Mesendoderm (in vitro differentiated cells): Measurements from ENCODE around the gene CREB5.
"Not testable (repeated sequence)": the region's sequence is repeated elsewhere in the genome, so short reads cannot be mapped to it uniquely, and the experiment has no call there.

Experiments
- DNase-seq: peaks from one replicate; pipeline ENCODE4 v3.0.0; 2013
- H2AK5ac ChIP-seq: 2 replicates; pipeline ENCODE4 v1.6.1; 2013; ENCODE audit warnings: low read length, inconsistent platforms
- H2BK120ac ChIP-seq: 2 replicates; pipeline ENCODE4 v1.6.1; 2013; ENCODE audit warnings: low read depth, mild to moderate bottlenecking, low read length, moderate library complexity, mixed read lengths
- H2BK15ac ChIP-seq: replicated peaks from 2 replicates; pipeline ENCODE4 v1.6.1; 2013; ENCODE audit warnings: low read depth, mild to moderate bottlenecking, moderate library complexity
- H2BK5ac ChIP-seq: 2 replicates; pipeline ENCODE4 v1.6.1; 2013; ENCODE audit warnings: low read length, inconsistent platforms
- H3K18ac ChIP-seq: 2 replicates; pipeline ENCODE4 v1.6.1; 2013; ENCODE audit warnings: mild to moderate bottlenecking, low read length, mixed read lengths
- H3K23ac ChIP-seq: one replicate; pipeline ENCODE4 v1.6.1; 2013; ENCODE audit warnings: low read length
- H3K27ac ChIP-seq: 2 replicates; pipeline ENCODE4 v1.5.1; 2013; ENCODE audit warnings: low read depth, mild to moderate bottlenecking, inconsistent platforms, low read length, moderate library complexity
- H3K27me3 ChIP-seq: 2 replicates; pipeline ENCODE4 v1.6.1; 2013; ENCODE audit warnings: low read length, control low read depth, mild to moderate bottlenecking, inconsistent platforms; ENCODE audit not compliant: insufficient read depth, poor library complexity
- H3K36me3 ChIP-seq: 2 replicates; pipeline ENCODE4 v1.6.1; 2013; ENCODE audit warnings: low read length, inconsistent platforms; ENCODE audit not compliant: control insufficient read depth, insufficient read depth
- H3K4ac ChIP-seq: one replicate; pipeline ENCODE4 v1.6.1; 2013; ENCODE audit warnings: low read depth, mild to moderate bottlenecking, low read length, moderate library complexity
- H3K4me1 ChIP-seq: 2 replicates; pipeline ENCODE4 v1.6.1; 2013; ENCODE audit warnings: low read depth, low read length, inconsistent platforms; ENCODE audit not compliant: control insufficient read depth
- H3K4me2 ChIP-seq: 2 replicates; pipeline ENCODE4 v1.6.1; 2013; ENCODE audit warnings: low read length
- H3K4me3 ChIP-seq: 2 replicates; pipeline ENCODE4 v1.5.1; 2013; ENCODE audit warnings: mild to moderate bottlenecking, low read length
- H3K56ac ChIP-seq: one replicate; pipeline ENCODE4 v1.6.1; 2013; ENCODE audit warnings: low read length
- H3K79me1 ChIP-seq: 2 replicates; pipeline ENCODE4 v1.6.1; 2013; ENCODE audit warnings: low read length, inconsistent platforms
- H3K79me2 ChIP-seq: 2 replicates; pipeline ENCODE4 v1.6.1; 2013; ENCODE audit warnings: mild to moderate bottlenecking, low read length; ENCODE audit not compliant: control insufficient read depth, insufficient read depth
- H3K9ac ChIP-seq: 2 replicates; pipeline ENCODE4 v1.6.1; 2013; ENCODE audit warnings: low read length, inconsistent platforms
- H4K5ac ChIP-seq: one replicate; pipeline ENCODE4 v1.6.1; 2013; ENCODE audit warnings: low read length
- H4K8ac ChIP-seq: one replicate; pipeline ENCODE4 v1.6.1; 2013; ENCODE audit warnings: low read depth, mild to moderate bottlenecking, control low read depth, low read length, moderate library complexity
- WGBS: extraction: QIAGEN DNeasy Blood & Tissue Kit; methylation state at CpG from one replicate; pipeline ENCODE4 v1.1.7; 2013; ENCODE audit warnings: low lambda C conversion rate, missing lambda C conversion rate; ENCODE audit not compliant: insufficient coverage; ENCODE audit errors: extremely low coverage; 5-methylcytosine and 5-hydroxymethylcytosine counted together

CREB5 gene

DNA sequence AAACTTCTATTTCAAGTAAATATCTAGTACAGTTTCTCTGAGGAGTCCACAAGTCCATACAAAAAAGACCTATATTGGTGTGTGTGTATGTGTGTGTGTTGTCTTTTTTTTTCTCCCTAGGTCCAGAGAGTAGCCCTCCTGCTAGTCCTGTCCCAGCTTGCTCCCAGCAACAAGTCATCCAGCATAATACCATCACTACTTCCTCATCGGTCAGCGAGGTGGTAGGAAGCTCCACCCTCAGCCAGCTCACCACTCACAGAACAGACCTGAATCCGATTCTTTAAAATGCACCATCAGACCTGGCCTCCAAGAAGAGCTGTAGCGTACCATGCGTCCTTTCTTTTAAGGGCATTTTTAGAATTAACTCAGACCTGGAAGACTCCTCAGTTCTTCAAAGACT lies 406.7 kb downstream of the CREB5 start:
- Histone ChIP-seq H3K4me2 (no peak overlapping the region), H3K79me1 (no peaks in the 10 kb centered on the region), H3K27me3 (no peaks in the 10 kb centered on the region), H3K4me3 (no peak overlapping the region), H4K5ac (no peak overlapping the region), H3K23ac (no peak overlapping the region), H3K56ac (no peak overlapping the region), H4K8ac (no peak overlapping the region), H2BK5ac (no peak overlapping the region), H3K18ac (no peak overlapping the region), H2BK120ac (no peak overlapping the region), H3K79me2 (no peaks in the 10 kb centered on the region), H2AK5ac (no peak overlapping the region), H3K9ac (no peak overlapping the region), H3K4me1 (no peaks in the 10 kb centered on the region), H3K27ac (no peak overlapping the region), H3K36me3 (no peaks in the 10 kb centered on the region), H3K4ac (no peak overlapping the region), H2BK15ac (no peak overlapping the region)
- DNase-seq = no peak
- WGBS = no CpG with 5 or more reads among the region's 5 CpGs

DNA sequence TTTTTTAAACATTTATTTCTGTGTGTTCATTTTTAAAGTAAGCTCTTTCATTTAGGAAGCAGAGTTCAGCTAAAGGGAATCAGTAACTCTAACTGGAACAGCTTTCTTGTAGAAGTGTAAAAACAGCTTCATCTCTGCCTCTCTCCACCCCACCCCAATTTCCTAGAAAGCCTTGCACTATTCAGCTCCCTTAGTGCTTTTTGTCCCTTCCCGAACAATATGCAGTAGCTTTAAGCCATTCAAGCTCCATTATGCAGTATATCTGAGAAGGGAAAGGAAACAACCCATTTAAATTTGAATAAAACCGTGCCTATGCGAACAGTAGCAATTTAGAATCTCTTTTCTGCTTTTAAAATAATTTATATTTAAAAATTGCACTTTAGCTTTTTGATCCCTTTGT lies 411.3 kb downstream of the CREB5 start:
- Histone ChIP-seq H3K56ac (no peak overlapping the region), H3K27me3 (no peaks in the 10 kb centered on the region), H3K18ac (no peak overlapping the region), H3K79me1 (no peaks in the 10 kb centered on the region), H3K4me3 (no peak overlapping the region), H3K27ac (no peak overlapping the region), H2BK120ac (no peak overlapping the region), H2BK15ac (no peak overlapping the region), H3K4me2 (no peak overlapping the region), H3K9ac (no peak overlapping the region), H3K79me2 (no peaks in the 10 kb centered on the region), H3K36me3 (no peaks in the 10 kb centered on the region), H4K8ac (no peak overlapping the region), H2BK5ac (no peak overlapping the region), H2AK5ac (no peak overlapping the region), H4K5ac (no peak overlapping the region), H3K23ac (no peak overlapping the region), H3K4ac (no peak overlapping the region), H3K4me1 (no peaks in the 10 kb centered on the region)
- WGBS = no CpG with 5 or more reads among the region's 3 CpGs
- DNase-seq = no peak

DNA sequence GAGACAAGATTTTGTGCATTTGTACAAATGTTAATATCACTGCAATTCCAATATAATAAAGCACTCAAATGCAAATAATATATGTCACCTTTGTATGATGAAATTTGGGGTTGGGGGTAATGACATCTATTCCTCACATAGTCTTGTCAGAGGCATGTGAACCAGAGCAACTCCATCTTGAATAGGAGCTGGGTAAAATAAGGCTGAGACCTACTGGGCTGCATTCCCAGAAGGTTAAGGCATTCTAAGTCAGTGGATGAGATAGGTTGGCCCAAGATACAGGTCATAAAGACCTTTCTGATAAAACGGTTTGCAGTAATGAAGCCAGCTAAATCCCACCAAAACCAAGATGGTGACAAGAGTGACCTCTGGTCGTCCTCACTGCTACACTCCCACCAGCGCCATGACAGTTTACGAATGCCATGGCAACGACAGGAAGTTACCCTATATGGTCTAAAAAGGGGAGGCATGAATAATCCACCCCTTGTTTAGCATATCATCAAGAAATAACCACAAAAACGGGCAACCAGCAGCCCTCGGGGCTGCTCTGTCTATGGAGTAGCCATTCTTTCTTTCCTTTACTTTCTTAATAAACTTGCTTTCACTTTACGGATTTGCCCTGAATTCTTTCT lies 413.6 kb downstream of the CREB5 start:
- no CpG with 5 or more reads among the region's 8 CpGs for WGBS
- H3K4me3 ChIP-seq, H2AK5ac ChIP-seq, H4K8ac ChIP-seq, H4K5ac ChIP-seq, H2BK5ac ChIP-seq, H3K36me3 ChIP-seq, H3K4me1 ChIP-seq, H3K18ac ChIP-seq, H2BK15ac ChIP-seq, H3K56ac ChIP-seq, H2BK120ac ChIP-seq, H3K79me2 ChIP-seq, H3K4me2 ChIP-seq, H3K79me1 ChIP-seq, H3K27me3 ChIP-seq, DNase-seq, H3K4ac ChIP-seq, H3K23ac ChIP-seq, H3K9ac ChIP-seq, H3K27ac ChIP-seq: not testable (repeated sequence)

DNA sequence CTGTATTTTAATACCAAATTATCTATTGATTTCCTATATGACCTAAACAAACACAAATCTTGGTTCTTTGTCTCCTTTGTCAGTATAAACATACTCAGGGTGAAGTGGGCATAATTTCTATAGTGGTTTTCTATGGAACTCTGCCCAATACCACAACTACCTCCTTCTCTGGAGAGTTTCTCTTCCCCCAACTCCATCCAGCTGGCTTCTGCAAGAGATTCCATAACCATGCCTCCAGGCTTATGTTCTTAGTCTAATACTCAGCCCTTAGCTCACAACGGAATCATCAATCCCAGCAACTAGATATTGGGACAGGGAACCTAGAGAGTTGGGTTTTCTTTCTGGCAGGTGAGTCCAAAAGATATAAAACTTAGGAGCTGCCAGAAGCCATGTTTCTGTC lies 418.5 kb downstream of the CREB5 start:
- Histone ChIP-seq H3K4me1 (no peaks in the 10 kb centered on the region), H3K36me3 (no peaks in the 10 kb centered on the region), H3K23ac (no peak overlapping the region), H3K4me2 (no peak overlapping the region), H2BK120ac (no peak overlapping the region), H3K4me3 (no peak overlapping the region), H3K56ac (no peak overlapping the region), H2BK5ac (no peak overlapping the region), H3K79me1 (no peaks in the 10 kb centered on the region), H3K18ac (no peak overlapping the region), H3K4ac (no peak overlapping the region), H3K27ac (no peak overlapping the region), H3K9ac (no peak overlapping the region), H2AK5ac (no peak overlapping the region), H3K79me2 (no peaks in the 10 kb centered on the region), H4K5ac (no peak overlapping the region), H2BK15ac (no peak overlapping the region), H4K8ac (no peak overlapping the region), H3K27me3 (no peaks in the 10 kb centered on the region)
- WGBS = no CpG with 5 or more reads among the region's 1 CpG
- no peak for DNase-seq

DNA sequence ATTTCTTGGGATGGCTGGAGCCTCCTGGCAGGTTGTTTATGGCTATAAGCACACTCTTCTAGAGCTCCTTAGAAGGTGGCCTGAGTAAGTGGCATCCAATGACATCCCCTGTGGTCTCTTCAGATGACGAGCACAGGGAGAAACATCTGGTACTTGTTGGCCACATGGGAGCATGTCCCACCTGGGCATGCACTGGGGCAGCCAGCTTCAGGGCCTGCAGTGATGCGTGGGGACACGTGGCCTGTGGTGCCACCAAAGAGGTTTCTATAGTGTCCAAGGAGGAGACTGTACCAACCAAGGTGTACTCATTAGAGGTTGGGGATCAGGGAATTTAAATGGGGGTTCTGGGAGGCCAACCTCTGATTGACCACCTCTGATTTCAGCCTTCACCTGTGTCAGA lies 420.4 kb downstream of the CREB5 start:
- Histone ChIP-seq H4K5ac (no peak overlapping the region), H2BK5ac (no peak overlapping the region), H3K56ac (no peak overlapping the region), H3K18ac (no peak overlapping the region), H2AK5ac (no peak overlapping the region), H3K4me2 (no peak overlapping the region), H3K27ac (no peak overlapping the region), H3K9ac (no peak overlapping the region), H3K79me2 (no peaks in the 10 kb centered on the region), H3K27me3 (no peaks in the 10 kb centered on the region), H3K79me1 (no peaks in the 10 kb centered on the region), H3K4me1 (no peaks in the 10 kb centered on the region), H4K8ac (no peak overlapping the region), H3K4me3 (no peak overlapping the region), H3K4ac (no peak overlapping the region), H3K36me3 (no peaks in the 10 kb centered on the region), H2BK15ac (no peak overlapping the region), H2BK120ac (no peak overlapping the region), H3K23ac (no peak overlapping the region)
- no CpG with 5 or more reads among the region's 3 CpGs for WGBS
- DNase-seq = no peak

DNA sequence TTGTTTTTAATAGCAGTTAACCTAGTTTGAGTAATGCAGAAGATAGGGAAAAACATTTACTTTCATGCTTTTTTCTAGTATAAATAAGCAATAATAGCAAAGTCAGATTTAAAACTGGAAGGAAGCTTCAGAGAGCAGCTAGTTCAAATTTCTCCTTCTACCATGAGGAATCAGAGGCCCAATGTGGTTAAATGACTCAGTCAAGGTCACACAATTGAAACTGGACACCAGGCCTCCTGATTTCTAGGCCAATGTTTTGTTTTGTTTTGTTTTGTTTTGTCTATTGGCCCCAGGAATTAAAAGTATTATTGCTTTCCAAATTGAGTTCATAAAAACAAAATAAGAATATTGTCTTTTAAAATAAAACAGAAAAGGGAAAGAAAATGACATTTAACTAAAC lies 423.5 kb downstream of the CREB5 start:
- Histone ChIP-seq H2BK120ac (no peak overlapping the region), H3K18ac (no peak overlapping the region), H2BK15ac (no peak overlapping the region), H3K4me2 (no peak overlapping the region), H3K79me1 (no peaks in the 10 kb centered on the region), H3K9ac (no peak overlapping the region), H2AK5ac (no peak overlapping the region), H3K36me3 (no peaks in the 10 kb centered on the region), H4K8ac (no peak overlapping the region), H3K27me3 (no peaks in the 10 kb centered on the region), H3K4me1 (no peaks in the 10 kb centered on the region), H3K27ac (no peak overlapping the region), H3K56ac (no peak overlapping the region), H3K79me2 (no peaks in the 10 kb centered on the region), H3K4ac (no peak overlapping the region), H2BK5ac (no peak overlapping the region), H3K4me3 (no peak overlapping the region), H3K23ac (no peak overlapping the region), H4K5ac (no peak overlapping the region)
- DNase-seq = no peak
